ENCODE results near the gene OR2M2.

DNA sequence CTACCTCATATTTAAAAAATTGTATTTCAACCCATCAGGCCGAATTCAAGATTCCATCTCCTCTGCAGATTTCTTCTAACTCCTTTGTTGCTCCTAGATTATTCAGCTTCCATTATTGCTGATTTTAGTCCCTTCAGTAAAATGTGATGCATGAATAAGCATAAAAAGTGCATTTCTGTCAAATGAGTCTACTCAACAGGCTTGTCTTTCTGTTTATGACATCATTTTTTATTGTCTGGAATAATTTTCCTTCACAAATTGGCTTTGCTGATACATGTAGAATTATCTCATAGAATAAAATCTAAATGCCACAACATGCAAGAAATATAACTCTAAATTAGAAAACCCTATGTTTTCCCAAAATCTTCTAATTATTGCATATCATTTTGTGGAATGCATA, 31.3 kb upstream of the OR2M2 start:
- no peak for TF ChIP-seq FOXM1 (IDR thresholded peaks at IDR 0.05; ENCODE audit: borderline replicate concordance, low read depth)
- TF ChIP-seq TCF12 (IDR thresholded peaks at IDR 0.05; ENCODE audit: low read depth), result no peak
- no peak for TF ChIP-seq TAF1 (IDR thresholded peaks at IDR 0.05; ENCODE audit: low read depth)
- TF ChIP-seq EP300 (IDR thresholded peaks at IDR 0.05; ENCODE audit: borderline replicate concordance), result no peak
- TF ChIP-seq RAD21 (IDR thresholded peaks at IDR 0.05; ENCODE audit: low read depth), result no peak
- no peak for TF ChIP-seq EGR1 (IDR thresholded peaks at IDR 0.05)
- TF ChIP-seq, protein P1, sequence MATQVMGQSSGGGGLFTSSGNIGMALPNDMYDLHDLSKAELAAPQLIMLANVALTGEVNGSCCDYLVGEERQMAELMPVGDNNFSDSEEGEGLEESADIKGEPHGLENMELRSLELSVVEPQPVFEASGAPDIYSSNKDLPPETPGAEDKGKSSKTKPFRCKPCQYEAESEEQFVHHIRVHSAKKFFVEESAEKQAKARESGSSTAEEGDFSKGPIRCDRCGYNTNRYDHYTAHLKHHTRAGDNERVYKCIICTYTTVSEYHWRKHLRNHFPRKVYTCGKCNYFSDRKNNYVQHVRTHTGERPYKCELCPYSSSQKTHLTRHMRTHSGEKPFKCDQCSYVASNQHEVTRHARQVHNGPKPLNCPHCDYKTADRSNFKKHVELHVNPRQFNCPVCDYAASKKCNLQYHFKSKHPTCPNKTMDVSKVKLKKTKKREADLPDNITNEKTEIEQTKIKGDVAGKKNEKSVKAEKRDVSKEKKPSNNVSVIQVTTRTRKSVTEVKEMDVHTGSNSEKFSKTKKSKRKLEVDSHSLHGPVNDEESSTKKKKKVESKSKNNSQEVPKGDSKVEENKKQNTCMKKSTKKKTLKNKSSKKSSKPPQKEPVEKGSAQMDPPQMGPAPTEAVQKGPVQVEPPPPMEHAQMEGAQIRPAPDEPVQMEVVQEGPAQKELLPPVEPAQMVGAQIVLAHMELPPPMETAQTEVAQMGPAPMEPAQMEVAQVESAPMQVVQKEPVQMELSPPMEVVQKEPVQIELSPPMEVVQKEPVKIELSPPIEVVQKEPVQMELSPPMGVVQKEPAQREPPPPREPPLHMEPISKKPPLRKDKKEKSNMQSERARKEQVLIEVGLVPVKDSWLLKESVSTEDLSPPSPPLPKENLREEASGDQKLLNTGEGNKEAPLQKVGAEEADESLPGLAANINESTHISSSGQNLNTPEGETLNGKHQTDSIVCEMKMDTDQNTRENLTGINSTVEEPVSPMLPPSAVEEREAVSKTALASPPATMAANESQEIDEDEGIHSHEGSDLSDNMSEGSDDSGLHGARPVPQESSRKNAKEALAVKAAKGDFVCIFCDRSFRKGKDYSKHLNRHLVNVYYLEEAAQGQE (IDR thresholded peaks at IDR 0.05; ENCODE audit: low read depth), result no peak
- TF ChIP-seq NFIC (IDR thresholded peaks at IDR 0.05), result no peak
- TF ChIP-seq MAX (IDR thresholded peaks at IDR 0.05), result no peak
- TF ChIP-seq CEBPB (IDR thresholded peaks at IDR 0.05), result no peak
- TF ChIP-seq ZBTB7A (IDR thresholded peaks at IDR 0.05; ENCODE audit: low read depth), result no peak
- no peak for TF ChIP-seq YY1 (IDR thresholded peaks at IDR 0.05; ENCODE audit: low read depth)
